DOHH2 (cell line): ENCODE measurements around the gene ZBTB24.

Experiments used
- H3F3A ChIP-seq: fragments of 200-600 bp; sonication (generic), shearing (Covaris generic); 2 replicates; pipeline ENCODE4 v1.6.0; 2016; ENCODE audit warnings: antibody characterized with exemption, mild to moderate bottlenecking; ENCODE audit not compliant: control insufficient read depth, insufficient read depth
- H3K27ac ChIP-seq: fragments of 200-600 bp; sonication (generic); 2 replicates; pipeline ENCODE4 v1.5.1; 2014; ENCODE audit warnings: low read depth, mild to moderate bottlenecking, low read length, moderate library complexity
- H3K27me3 ChIP-seq: fragments of 200-600 bp; sonication (generic); 2 replicates; pipeline ENCODE4 v1.6.1; 2014; ENCODE audit warnings: mild to moderate bottlenecking, low read length, mixed read lengths; ENCODE audit not compliant: control insufficient read depth
- H3K36me3 ChIP-seq: fragments of 200-600 bp; sonication (generic); 2 replicates; pipeline ENCODE4 v1.6.1; 2014; ENCODE audit warnings: mild to moderate bottlenecking, low read length, moderate library complexity, mixed read lengths; ENCODE audit not compliant: control insufficient read depth
- H3K4me1 ChIP-seq: fragments of 200-600 bp; sonication (generic); 2 replicates; pipeline ENCODE4 v1.6.1; 2014; ENCODE audit warnings: mild to moderate bottlenecking, low read length, mixed read lengths; ENCODE audit not compliant: control insufficient read depth
- H3K4me2 ChIP-seq: fragments of 200-600 bp; sonication (generic); 2 replicates; pipeline ENCODE4 v1.6.0; 2014; ENCODE audit warnings: mild to moderate bottlenecking, low read length, moderate library complexity
- H3K4me3 ChIP-seq: fragments of 200-600 bp; sonication (generic); 2 replicates; pipeline ENCODE4 v1.5.1; 2014; ENCODE audit warnings: mild to moderate bottlenecking, low read length, mixed read lengths
- H3K79me2 ChIP-seq: fragments of 200-600 bp; sonication (generic); 2 replicates; pipeline ENCODE4 v1.6.1; 2014; ENCODE audit warnings: mild to moderate bottlenecking, low read length, mixed read lengths; ENCODE audit not compliant: control insufficient read depth
- H3K9me2 ChIP-seq: fragments of 200-600 bp; sonication (generic); replicated peaks from 2 replicates; pipeline ENCODE4 v1.6.1; 2014; ENCODE audit warnings: mild to moderate bottlenecking, low read length, mixed read lengths; ENCODE audit not compliant: control insufficient read depth
- H3K9me3 ChIP-seq: fragments of 200-600 bp; sonication (generic); 2 replicates; pipeline ENCODE4 v1.6.1; 2014; ENCODE audit warnings: antibody characterized with exemption, low read length, mixed read lengths; ENCODE audit not compliant: control insufficient read depth, insufficient read depth
- H4K20me1 ChIP-seq: fragments of 200-600 bp; sonication (generic); 2 replicates; pipeline ENCODE4 v1.6.0; 2014; ENCODE audit warnings: low read depth, mild to moderate bottlenecking, antibody characterized with exemption, low read length, moderate library complexity; ENCODE audit not compliant: control insufficient read depth, insufficient read depth
- EZH2phosphoT487 ChIP-seq: fragments of 200-600 bp; sonication (generic); IDR thresholded peaks from 2 replicates; pipeline ENCODE4 v1.6.1; 2017; ENCODE audit warnings: borderline replicate concordance, mild to moderate bottlenecking, antibody characterized with exemption, low read length, moderate library complexity, mixed read lengths
- TF ChIP-seq, protein P1 (sequence below): fragments of 200-600 bp; sonication (generic); IDR thresholded peaks from one replicate; pipeline ENCODE4 v1.5.1; 2014; ENCODE audit warnings: antibody characterized with exemption, mild to moderate bottlenecking, low read depth, low read length; ENCODE audit not compliant: poor library complexity, severe bottlenecking

The ZBTB24 gene

GRCh38 chr6:109429496-109429895 lies 53.5 kb downstream of the ZBTB24 start:
- Histone ChIP-seq H3K36me3 (no peaks in the 10 kb centered on the region), H3K4me1 (no peaks in the 10 kb centered on the region; the same call in 1 of the 2 replicates), H3K79me2 (no peaks in the 10 kb centered on the region), H3K4me3 (no peak overlapping the region), H3K9me2 (no peaks in the 10 kb centered on the region), H3F3A (no peaks in the 10 kb centered on the region), H3K9me3 (no peaks in the 10 kb centered on the region), H3K27ac (no peak overlapping the region), H3K27me3 (peaks cover 15% of the 10 kb centered on the region; the same call in 1 of the 2 replicates), H4K20me1 (no peaks in the 10 kb centered on the region), H3K4me2 (no peak overlapping the region)
- TF ChIP-seq, protein P1, sequence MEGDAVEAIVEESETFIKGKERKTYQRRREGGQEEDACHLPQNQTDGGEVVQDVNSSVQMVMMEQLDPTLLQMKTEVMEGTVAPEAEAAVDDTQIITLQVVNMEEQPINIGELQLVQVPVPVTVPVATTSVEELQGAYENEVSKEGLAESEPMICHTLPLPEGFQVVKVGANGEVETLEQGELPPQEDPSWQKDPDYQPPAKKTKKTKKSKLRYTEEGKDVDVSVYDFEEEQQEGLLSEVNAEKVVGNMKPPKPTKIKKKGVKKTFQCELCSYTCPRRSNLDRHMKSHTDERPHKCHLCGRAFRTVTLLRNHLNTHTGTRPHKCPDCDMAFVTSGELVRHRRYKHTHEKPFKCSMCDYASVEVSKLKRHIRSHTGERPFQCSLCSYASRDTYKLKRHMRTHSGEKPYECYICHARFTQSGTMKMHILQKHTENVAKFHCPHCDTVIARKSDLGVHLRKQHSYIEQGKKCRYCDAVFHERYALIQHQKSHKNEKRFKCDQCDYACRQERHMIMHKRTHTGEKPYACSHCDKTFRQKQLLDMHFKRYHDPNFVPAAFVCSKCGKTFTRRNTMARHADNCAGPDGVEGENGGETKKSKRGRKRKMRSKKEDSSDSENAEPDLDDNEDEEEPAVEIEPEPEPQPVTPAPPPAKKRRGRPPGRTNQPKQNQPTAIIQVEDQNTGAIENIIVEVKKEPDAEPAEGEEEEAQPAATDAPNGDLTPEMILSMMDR, result no peak
- TF ChIP-seq EZH2phosphoT487, result no peak

DNA sequence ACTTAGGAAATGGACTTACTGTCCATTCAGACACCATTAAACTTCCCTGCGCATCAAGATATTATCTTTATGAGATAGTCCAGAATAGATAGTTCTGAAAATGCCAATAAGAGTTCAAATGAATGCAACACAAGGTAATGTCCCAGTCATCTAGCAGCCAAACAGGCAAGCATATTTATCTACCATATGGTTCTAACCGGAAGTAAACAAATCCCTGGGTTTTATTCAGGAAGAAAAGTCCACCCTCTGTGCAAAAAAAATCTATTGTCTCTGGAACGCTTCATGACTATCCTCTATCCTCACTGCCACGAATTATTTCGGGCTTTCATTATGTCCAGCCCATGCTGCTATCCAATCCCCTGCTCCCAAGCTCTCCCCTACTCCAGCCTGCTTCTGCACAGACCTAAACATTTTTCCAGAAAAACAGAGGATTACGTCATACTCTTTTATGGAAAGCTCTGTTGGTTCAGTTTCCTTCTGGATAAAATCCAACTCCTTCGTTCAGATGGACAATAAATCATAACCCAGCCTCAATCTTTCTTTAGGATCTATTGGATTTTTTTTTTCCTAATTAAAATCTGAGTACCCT lies 54.0 kb downstream of the ZBTB24 start:
- H3K27ac ChIP-seq, result no peak overlapping the region
- H3K9me2 ChIP-seq, result no peaks in the 10 kb centered on the region
- TF ChIP-seq, protein P1, result no peak
- TF ChIP-seq EZH2phosphoT487, result no peak
- H3K4me2 ChIP-seq, result no peak overlapping the region
- H3K4me1 ChIP-seq, result no peaks in the 10 kb centered on the region; the same call in 1 of the 2 replicates
- no peaks in the 10 kb centered on the region for H3F3A ChIP-seq
- no peaks in the 10 kb centered on the region for H4K20me1 ChIP-seq
- H3K27me3 ChIP-seq, result peaks cover 15% of the 10 kb centered on the region; the same call in 1 of the 2 replicates
- no peaks in the 10 kb centered on the region for H3K36me3 ChIP-seq
- H3K79me2 ChIP-seq, result no peaks in the 10 kb centered on the region
- no peak overlapping the region for H3K4me3 ChIP-seq
- no peaks in the 10 kb centered on the region for H3K9me3 ChIP-seq

DNA sequence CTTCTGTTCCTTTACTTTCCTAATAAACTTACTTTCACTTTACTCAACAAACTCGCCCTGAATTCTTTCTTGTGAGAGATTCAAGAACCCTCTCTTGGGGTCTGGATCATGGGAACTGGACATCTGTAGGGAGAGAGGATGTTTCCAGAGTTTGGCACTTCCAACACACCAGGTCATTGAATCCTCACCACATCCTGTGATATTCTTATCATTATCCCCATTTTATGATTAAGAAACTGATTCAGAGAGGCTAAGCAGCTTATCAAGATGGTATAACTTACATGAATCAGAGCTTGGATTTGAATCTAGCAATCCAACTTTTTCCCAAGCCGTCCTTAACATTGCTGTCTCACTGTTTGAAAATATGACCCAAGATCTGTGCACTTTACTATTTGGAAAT lies 58.1 kb downstream of the ZBTB24 start:
- Histone ChIP-seq H4K20me1 (no peaks in the 10 kb centered on the region), H3K36me3 (no peaks in the 10 kb centered on the region), H3K79me2 (no peaks in the 10 kb centered on the region), H3K27ac (no peak overlapping the region), H3K27me3 (peaks cover 7% of the 10 kb centered on the region; the same call in 1 of the 2 replicates), H3K4me2 (no peak overlapping the region), H3K4me3 (no peak overlapping the region), H3K9me2 (no peaks in the 10 kb centered on the region), H3F3A (no peaks in the 10 kb centered on the region), H3K9me3 (no peaks in the 10 kb centered on the region), H3K4me1 (no peaks in the 10 kb centered on the region; the same call in 1 of the 2 replicates)
- no peak for TF ChIP-seq EZH2phosphoT487
- TF ChIP-seq, protein P1, result no peak
